K562 (cell line): ENCODE measurements around the gene ZPR1. TPM values are rescaled to one million over a fixed set of nuclear protein-coding genes. Genes with fewer than 3 reads are reported as not detected.

Source experiments
- ATAC-seq: fragments of 200-7000 bp; cut with Tn5 transposase; 3 replicates; pipeline ENCODE4 v1.9.1; 2020; ENCODE audit warnings: moderate library complexity
- BruUV-seq: library from RNA; stranded (reverse); fragments of 400-500 nt; replicated peaks from 2 replicates; lab custom pipeline; 2021; lab: Mats Ljungman, UMichigan
- CTCF ChIA-PET: fragments of 300-600 bp; formaldehyde crosslinking; extraction: SDS; loops from one replicate; lab custom pipeline; 2021; ENCODE audit warnings: low intra/inter-chr PET ratio; lab: Yijun Ruan, JAX
- POLR2A ChIA-PET: fragments of 300-600, 350-650 bp; sonication (Branson Sonifier 250); formaldehyde crosslinking; extraction: SDS; loops from one replicate; lab custom pipeline; 2021; ENCODE audit warnings: antibody characterized with exemption, inconsistent platforms; lab: Yijun Ruan, JAX
- DNase-seq, 4 experiments: peaks; one replicate each; pipeline versions ENCODE4 v3.0.0 to v3.0.0-alpha.2; 2011 to 2018; ENCODE audit warnings: low spot score in 3 of 4, mixed read lengths in 3 of 4; ENCODE audit errors: extremely low read depth in 1 of 4
- FAIRE-seq: peaks from 2 replicates; lab custom pipeline; 2011; peaks lifted over from hg19 to GRCh38; lab: Jason Lieb, UNC
- H2AFZ ChIP-seq: 2 replicates; pipeline ENCODE4 v1.6.0; 2011; ENCODE audit warnings: low read depth, low read length, control low read depth, inconsistent platforms
- H3K27ac ChIP-seq: fragments of 200-600 bp; 3 replicates; pipeline ENCODE4 v1.8.0; 2011; ENCODE audit warnings: low read depth, mild to moderate bottlenecking, control low read depth, inconsistent platforms, low read length, moderate library complexity, mixed read lengths; ENCODE audit errors: extremely low read depth
- H3K27me3 ChIP-seq, 2 experiments: fragments of 300-600 bp in 1 of 2; 2 replicates in 1 of 2; 3 replicates in 1 of 2; pipeline versions ENCODE4 v1.6.0 to v1.8.0; 2011; ENCODE audit warnings: inconsistent platforms in 2 of 2, low read length in 2 of 2, mild to moderate bottlenecking in 1 of 2, mixed read lengths in 1 of 2, moderate library complexity in 1 of 2; ENCODE audit not compliant: control insufficient read depth in 2 of 2, insufficient read depth in 2 of 2
- H3K36me3 ChIP-seq: fragments of 300-600 bp; 3 replicates; pipeline ENCODE4 v1.8.0; 2011; ENCODE audit warnings: mild to moderate bottlenecking, low read length, inconsistent platforms; ENCODE audit not compliant: control insufficient read depth, insufficient read depth
- H3K4me1 ChIP-seq, 2 experiments: fragments of 200-600 bp in 1 of 2; replicated peaks in 1 of 2; 2 replicates in 1 of 2; 3 replicates in 1 of 2; pipeline versions ENCODE4 v1.5.1 to v1.8.0; 2011; ENCODE audit warnings: inconsistent platforms in 2 of 2, low read length in 2 of 2, mild to moderate bottlenecking in 1 of 2, mixed read lengths in 1 of 2, moderate library complexity in 1 of 2; ENCODE audit not compliant: control insufficient read depth in 2 of 2, insufficient read depth in 2 of 2
- H3K4me2 ChIP-seq: 2 replicates; pipeline ENCODE4 v1.6.1; 2011; ENCODE audit warnings: low read length, control low read depth, inconsistent platforms, mixed read lengths; ENCODE audit not compliant: insufficient read depth
- H3K4me3 ChIP-seq: fragments of 200-600 bp; sonication (generic), shearing (Covaris generic); 2 replicates; pipeline ENCODE4 v1.5.1; 2016; ENCODE audit warnings: control low read depth, inconsistent platforms
- H3K79me2 ChIP-seq: fragments of 200-600 bp; 3 replicates; pipeline ENCODE4 v1.8.0; 2011; ENCODE audit warnings: low read length, inconsistent platforms; ENCODE audit not compliant: control insufficient read depth, insufficient read depth
- H3K9ac ChIP-seq, 2 experiments: 2 replicates each; pipeline versions ENCODE4 v1.6.0 to v1.6.1; 2011; ENCODE audit warnings: low read depth in 2 of 2, low read length in 2 of 2, control low read depth in 1 of 2, inconsistent platforms in 1 of 2, mild to moderate bottlenecking in 1 of 2, mixed read lengths in 1 of 2; ENCODE audit not compliant: insufficient read depth in 1 of 2
- H3K9me1 ChIP-seq: one replicate; pipeline ENCODE4 v1.6.0; 2011; ENCODE audit warnings: inconsistent platforms, mild to moderate bottlenecking, low read length, moderate library complexity; ENCODE audit not compliant: control insufficient read depth, insufficient read depth
- H3K9me3 ChIP-seq: replicated peaks from 2 replicates; pipeline ENCODE4 v1.5.1; 2011; ENCODE audit warnings: low read depth, low read length, inconsistent platforms; ENCODE audit not compliant: control insufficient read depth, insufficient read depth
- H4K20me1 ChIP-seq: replicated peaks from 2 replicates; pipeline ENCODE4 v1.6.1; 2011; ENCODE audit warnings: low read length, inconsistent platforms, mixed read lengths; ENCODE audit not compliant: control insufficient read depth, insufficient read depth
- E2F4 ChIP-seq: sonication (generic); formaldehyde crosslinking; IDR thresholded peaks from 2 replicates; pipeline ENCODE4 v1.8.0; 2022; ENCODE audit warnings: mild to moderate bottlenecking, low read depth, missing genetic modification reagents
- MYBL2 ChIP-seq, 2 experiments: fragments of 450-650 bp in 1 of 2; sonication (generic) in 1 of 2; formaldehyde crosslinking in 1 of 2; IDR thresholded peaks; 2 replicates each; pipeline versions ENCODE4 v1.6.1 to v1.8.1; 2017 to 2022; ENCODE audit warnings: borderline replicate concordance in 1 of 2, inconsistent platforms in 1 of 2, low read depth in 1 of 2, mild to moderate bottlenecking in 1 of 2, missing genetic modification reagents in 1 of 2, moderate library complexity in 1 of 2
- WGBS: fragments of 100-300 bp; shearing (Covaris generic); methylation state at CpG from one replicate; pipeline ENCODE4 v1.1.6; 2016; ENCODE audit warnings: low coverage, mixed read lengths; ENCODE audit not compliant: insufficient coverage; ENCODE audit errors: missing lambda C conversion rate; 5-methylcytosine and 5-hydroxymethylcytosine counted together
- in situ Hi-C: fragments of 300-500 bp; cut with MboI; formaldehyde crosslinking; loops from 4 replicates; pipeline ENCODE4 v1.15.0; 2018; ENCODE audit warnings: inconsistent platforms, mixed read lengths
- intact Hi-C: fragments of 100-400 bp; cut with micrococcal nuclease; formaldehyde crosslinking; loops from 2 replicates; pipeline ENCODE4 v1.14.2; 2022
- polyA plus RNA-seq, 8 experiments: library from polyadenylated mRNA; depleted of rRNA in 4 of 8; stranded (reverse) in 5 of 8; unstranded in 3 of 8; fragments of >200 nt; fragmentation: Nextera tagmentation in 2 of 8; fragmentation: Illumina TruSeq in 1 of 8; extraction: Ambion mirVana in 2 of 8; extraction: Trizol in 1 of 8; gene quantifications; 2 replicates each; pipeline versions ENCODE4 v1.2.1 to v1.2.3, GENCODE V29; 2011 to 2014; ENCODE audit warnings: inconsistent platforms in 1 of 8, missing spikeins in 1 of 8
- total RNA-seq, 7 experiments: library from RNA; depleted of rRNA in 6 of 7; stranded (reverse); fragments of >200 nt in 6 of 7; fragmentation: Illumina TruSeq in 2 of 7; extraction: Trizol in 2 of 7; gene quantifications; 2 replicates each; pipeline versions ENCODE4 v1.2.1 to v1.2.3, GENCODE V29; 2011 to 2021; ENCODE audit warnings: low replicate concordance in 1 of 7
- TF ChIP-seq, protein P1 (sequence below), 3 experiments: fragments of 200-800 bp in 1 of 3; fragments of 250-450 bp in 1 of 3; fragments of 450-650 bp in 1 of 3; sonication (Bioruptor Pico) in 1 of 3; sonication (Bioruptor generic) in 1 of 3; formaldehyde crosslinking in 1 of 3; IDR thresholded peaks; 2 replicates each; pipeline versions ENCODE4 v1.6.1 to v1.8.0; 2016 to 2022; ENCODE audit warnings: mild to moderate bottlenecking in 2 of 3, missing genetic modification characterization in 2 of 3, missing compliant biosample characterization in 1 of 3, moderate library complexity in 1 of 3
- TF ChIP-seq, protein P2 (sequence below), 2 experiments: fragments of 450-650 bp in 1 of 2; IDR thresholded peaks; 2 replicates each; pipeline ENCODE4 v1.6.1; 2011 to 2017; ENCODE audit warnings: low read depth in 2 of 2, antibody characterized with exemption in 1 of 2, borderline replicate concordance in 1 of 2, low read length in 1 of 2, mild to moderate bottlenecking in 1 of 2, mixed read lengths in 1 of 2; ENCODE audit not compliant: control insufficient read depth in 1 of 2
- TF ChIP-seq, protein P3 (sequence below): sonication (generic); formaldehyde crosslinking; IDR thresholded peaks from 2 replicates; pipeline ENCODE4 v1.9.0; 2022; ENCODE audit warnings: mild to moderate bottlenecking, missing genetic modification reagents

The ZPR1 gene
- total and polyA plus RNA-seq, 9 of the 15 experiments (the other 6 are each of a cell fraction or from before 2014, with no cell fraction given): 13.0 to 120 (median 83.8) TPM

DNA sequence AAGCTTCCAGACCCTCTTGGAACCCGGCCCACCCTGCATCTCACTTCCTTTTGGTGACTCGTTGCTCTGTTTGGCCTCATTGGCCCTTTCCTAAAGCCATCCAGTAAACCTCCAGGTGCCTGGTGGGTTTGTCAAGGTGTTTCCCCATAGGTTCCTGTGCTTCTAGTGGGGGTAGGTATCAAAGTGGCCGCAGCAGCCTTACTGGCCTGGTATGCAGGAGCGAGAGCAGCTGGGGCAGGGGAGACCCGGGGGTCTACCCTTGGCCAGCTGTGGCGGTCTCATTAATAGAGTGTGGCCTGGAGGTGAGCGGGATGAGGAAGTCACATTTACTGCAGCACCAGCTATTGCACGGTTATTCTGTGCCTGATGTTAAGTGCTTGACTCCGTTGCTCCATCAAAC is 31.2 kb upstream of the ZPR1 start:
- Histone ChIP-seq H3K27me3 (peaks cover 0 to 10% of the 10 kb centered on the region in 2 experiments; a peak in 1 of 5 replicates), H3K79me2 (no peaks in the 10 kb centered on the region), H3K36me3 (no peaks in the 10 kb centered on the region), H4K20me1 (no peaks in the 10 kb centered on the region), H3K9ac (peak overlapping the region in 1 of 2 experiments; percentile 45; a peak in 1 of 4 replicates), H3K4me2 (no peak overlapping the region), H2AFZ (no peak overlapping the region), H3K27ac (no peak overlapping the region), H3K9me1 (no peaks in the 10 kb centered on the region), H3K4me1 (peaks cover under 1 to 10% of the 10 kb centered on the region in 2 experiments; a peak in 2 of 5 replicates), H3K9me3 (no peaks in the 10 kb centered on the region), H3K4me3 (no peak overlapping the region)
- in situ Hi-C loops: no loop called here
- ChIA-PET POLR2A (no interaction called here), CTCF (no interaction called here)
- DNase-seq (no peak), FAIRE-seq (no peak), ATAC-seq (no peak)
- no TSS peak for BruUV-seq
- intact Hi-C loops: no loop called here
- TF ChIP-seq, protein P1, sequence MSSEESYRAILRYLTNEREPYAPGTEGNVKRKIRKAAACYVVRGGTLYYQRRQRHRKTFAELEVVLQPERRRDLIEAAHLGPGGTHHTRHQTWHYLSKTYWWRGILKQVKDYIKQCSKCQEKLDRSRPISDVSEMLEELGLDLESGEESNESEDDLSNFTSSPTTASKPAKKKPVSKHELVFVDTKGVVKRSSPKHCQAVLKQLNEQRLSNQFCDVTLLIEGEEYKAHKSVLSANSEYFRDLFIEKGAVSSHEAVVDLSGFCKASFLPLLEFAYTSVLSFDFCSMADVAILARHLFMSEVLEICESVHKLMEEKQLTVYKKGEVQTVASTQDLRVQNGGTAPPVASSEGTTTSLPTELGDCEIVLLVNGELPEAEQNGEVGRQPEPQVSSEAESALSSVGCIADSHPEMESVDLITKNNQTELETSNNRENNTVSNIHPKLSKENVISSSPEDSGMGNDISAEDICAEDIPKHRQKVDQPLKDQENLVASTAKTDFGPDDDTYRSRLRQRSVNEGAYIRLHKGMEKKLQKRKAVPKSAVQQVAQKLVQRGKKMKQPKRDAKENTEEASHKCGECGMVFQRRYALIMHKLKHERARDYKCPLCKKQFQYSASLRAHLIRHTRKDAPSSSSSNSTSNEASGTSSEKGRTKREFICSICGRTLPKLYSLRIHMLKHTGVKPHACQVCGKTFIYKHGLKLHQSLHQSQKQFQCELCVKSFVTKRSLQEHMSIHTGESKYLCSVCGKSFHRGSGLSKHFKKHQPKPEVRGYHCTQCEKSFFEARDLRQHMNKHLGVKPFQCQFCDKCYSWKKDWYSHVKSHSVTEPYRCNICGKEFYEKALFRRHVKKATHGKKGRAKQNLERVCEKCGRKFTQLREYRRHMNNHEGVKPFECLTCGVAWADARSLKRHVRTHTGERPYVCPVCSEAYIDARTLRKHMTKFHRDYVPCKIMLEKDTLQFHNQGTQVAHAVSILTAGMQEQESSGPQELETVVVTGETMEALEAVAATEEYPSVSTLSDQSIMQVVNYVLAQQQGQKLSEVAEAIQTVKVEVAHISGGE (CRISPR knock-in tag; IDR thresholded peaks at IDR 0.05): no peak
- TF ChIP-seq, protein P2, sequence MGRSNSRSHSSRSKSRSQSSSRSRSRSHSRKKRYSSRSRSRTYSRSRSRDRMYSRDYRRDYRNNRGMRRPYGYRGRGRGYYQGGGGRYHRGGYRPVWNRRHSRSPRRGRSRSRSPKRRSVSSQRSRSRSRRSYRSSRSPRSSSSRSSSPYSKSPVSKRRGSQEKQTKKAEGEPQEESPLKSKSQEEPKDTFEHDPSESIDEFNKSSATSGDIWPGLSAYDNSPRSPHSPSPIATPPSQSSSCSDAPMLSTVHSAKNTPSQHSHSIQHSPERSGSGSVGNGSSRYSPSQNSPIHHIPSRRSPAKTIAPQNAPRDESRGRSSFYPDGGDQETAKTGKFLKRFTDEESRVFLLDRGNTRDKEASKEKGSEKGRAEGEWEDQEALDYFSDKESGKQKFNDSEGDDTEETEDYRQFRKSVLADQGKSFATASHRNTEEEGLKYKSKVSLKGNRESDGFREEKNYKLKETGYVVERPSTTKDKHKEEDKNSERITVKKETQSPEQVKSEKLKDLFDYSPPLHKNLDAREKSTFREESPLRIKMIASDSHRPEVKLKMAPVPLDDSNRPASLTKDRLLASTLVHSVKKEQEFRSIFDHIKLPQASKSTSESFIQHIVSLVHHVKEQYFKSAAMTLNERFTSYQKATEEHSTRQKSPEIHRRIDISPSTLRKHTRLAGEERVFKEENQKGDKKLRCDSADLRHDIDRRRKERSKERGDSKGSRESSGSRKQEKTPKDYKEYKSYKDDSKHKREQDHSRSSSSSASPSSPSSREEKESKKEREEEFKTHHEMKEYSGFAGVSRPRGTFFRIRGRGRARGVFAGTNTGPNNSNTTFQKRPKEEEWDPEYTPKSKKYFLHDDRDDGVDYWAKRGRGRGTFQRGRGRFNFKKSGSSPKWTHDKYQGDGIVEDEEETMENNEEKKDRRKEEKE (IDR thresholded peaks at IDR 0.05; ENCODE audit: borderline replicate concordance in 1 of 2, control insufficient read depth in 1 of 2, low read depth in 2 of 2, low read length in 1 of 2): no peak
- TF ChIP-seq E2F4 (CRISPR knock-in tag) (no peak), MYBL2 (IDR thresholded peaks at IDR 0.05; ENCODE audit: low read depth) (no peak), MYBL2 (CRISPR knock-in tag; IDR thresholded peaks at IDR 0.05; ENCODE audit: borderline replicate concordance) (no peak)
- TF ChIP-seq, protein P3, sequence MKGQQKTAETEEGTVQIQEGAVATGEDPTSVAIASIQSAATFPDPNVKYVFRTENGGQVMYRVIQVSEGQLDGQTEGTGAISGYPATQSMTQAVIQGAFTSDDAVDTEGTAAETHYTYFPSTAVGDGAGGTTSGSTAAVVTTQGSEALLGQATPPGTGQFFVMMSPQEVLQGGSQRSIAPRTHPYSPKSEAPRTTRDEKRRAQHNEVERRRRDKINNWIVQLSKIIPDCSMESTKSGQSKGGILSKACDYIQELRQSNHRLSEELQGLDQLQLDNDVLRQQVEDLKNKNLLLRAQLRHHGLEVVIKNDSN: no peak
- WGBS: 39% methylated on average over 7 of the region's 9 CpGs
